ENCODE results near the gene CNTN5. TPM values are rescaled to one million over a fixed set of nuclear protein-coding genes. Genes with fewer than 3 reads are reported as not detected.

The CNTN5 gene
- total RNA-seq, 6 donors from 2014 or later: 0.13 to 1.0 (median 0.57) TPM; not detected in 2

DNA sequence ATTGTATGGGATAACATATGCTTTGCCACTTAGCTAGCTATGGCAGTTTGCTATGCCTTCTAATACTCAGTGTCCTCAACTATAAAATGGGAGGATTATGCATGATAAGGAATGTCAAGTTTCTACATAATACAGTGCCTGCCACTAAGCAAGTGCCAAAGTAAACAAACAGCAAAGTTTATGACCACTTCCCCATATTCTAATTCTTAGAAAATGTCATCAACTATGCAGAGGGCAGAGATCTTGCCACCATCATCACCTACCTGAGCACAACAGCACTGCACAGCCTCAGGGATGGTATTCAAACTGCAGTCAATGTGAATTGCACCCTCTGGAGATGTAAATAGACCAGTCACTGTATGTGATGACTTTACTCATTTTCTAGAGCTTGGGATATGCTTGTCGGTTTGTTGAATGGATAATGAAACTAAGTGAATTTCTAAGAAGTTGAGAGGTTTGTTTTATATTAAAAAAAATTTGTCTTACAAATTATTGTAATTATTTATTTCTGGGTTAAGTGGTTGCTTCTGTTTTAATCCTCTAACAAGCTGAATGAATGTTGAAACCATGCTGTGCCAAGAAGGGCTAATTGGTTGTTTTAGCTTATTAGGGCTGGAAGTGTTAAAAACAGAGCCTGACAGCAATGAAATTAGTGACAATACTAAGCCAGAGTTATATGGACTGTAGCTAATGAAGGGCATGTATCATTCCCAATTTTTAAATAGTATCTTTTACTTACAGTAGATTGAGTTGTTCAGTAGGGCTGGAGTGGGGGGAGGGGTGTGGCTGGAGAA lies 398.4 kb downstream of the CNTN5 start:
- TF ChIP-seq, protein P1, sequence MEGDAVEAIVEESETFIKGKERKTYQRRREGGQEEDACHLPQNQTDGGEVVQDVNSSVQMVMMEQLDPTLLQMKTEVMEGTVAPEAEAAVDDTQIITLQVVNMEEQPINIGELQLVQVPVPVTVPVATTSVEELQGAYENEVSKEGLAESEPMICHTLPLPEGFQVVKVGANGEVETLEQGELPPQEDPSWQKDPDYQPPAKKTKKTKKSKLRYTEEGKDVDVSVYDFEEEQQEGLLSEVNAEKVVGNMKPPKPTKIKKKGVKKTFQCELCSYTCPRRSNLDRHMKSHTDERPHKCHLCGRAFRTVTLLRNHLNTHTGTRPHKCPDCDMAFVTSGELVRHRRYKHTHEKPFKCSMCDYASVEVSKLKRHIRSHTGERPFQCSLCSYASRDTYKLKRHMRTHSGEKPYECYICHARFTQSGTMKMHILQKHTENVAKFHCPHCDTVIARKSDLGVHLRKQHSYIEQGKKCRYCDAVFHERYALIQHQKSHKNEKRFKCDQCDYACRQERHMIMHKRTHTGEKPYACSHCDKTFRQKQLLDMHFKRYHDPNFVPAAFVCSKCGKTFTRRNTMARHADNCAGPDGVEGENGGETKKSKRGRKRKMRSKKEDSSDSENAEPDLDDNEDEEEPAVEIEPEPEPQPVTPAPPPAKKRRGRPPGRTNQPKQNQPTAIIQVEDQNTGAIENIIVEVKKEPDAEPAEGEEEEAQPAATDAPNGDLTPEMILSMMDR (IDR thresholded peaks at IDR 0.05): no peak
- TF ChIP-seq POLR2AphosphoS5 (IDR thresholded peaks at IDR 0.05) (no peak), EP300 (IDR thresholded peaks at IDR 0.05) (no peak), POLR2A (IDR thresholded peaks at IDR 0.05) (no peak)
- Histone ChIP-seq H3K4me1 (no peaks in the 10 kb centered on the region), H3K36me3 (no peaks in the 10 kb centered on the region), H3K4me3 (no peak overlapping the region), H3K27me3 (no peaks in the 10 kb centered on the region), H3K27ac (no peak overlapping the region), H3K9me3 (no peaks in the 10 kb centered on the region)
- 38 to 50% methylated on average over 1 of the region's 1 CpG for WGBS, 2 donors
- ATAC-seq (ENCODE audit: low FRiP score in 2 of 2): no peak
- no peak for DNase-seq

DNA sequence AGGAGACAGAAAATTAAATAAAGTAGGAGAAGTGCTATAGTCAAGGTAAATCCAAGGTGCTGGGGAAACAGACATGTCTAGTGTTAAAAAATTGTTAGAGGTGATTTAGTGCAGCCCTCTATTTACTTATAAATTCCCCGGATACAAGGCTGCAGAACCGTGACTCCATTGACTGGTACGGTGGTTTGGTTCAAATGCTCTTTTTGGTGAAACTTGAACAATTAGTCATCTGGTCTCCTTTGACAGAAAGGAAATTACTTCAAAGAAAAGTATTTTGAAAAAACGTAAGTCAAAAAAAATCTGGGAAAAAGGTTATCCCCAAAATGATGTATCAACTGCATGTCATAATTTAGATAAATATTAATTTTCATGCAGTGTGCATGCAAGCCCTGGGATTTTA lies 399.2 kb downstream of the CNTN5 start:
- TF ChIP-seq, protein P1 (IDR thresholded peaks at IDR 0.05): no peak
- no peak for TF ChIP-seq POLR2A (IDR thresholded peaks at IDR 0.05)
- TF ChIP-seq EP300 (IDR thresholded peaks at IDR 0.05): no peak
- no peak for TF ChIP-seq POLR2AphosphoS5 (IDR thresholded peaks at IDR 0.05)
- no peaks in the 10 kb centered on the region for H3K9me3 ChIP-seq
- ATAC-seq (ENCODE audit: low FRiP score in 2 of 2) (no peak), DNase-seq (no peak)
- H3K27ac ChIP-seq: no peak overlapping the region
- no peaks in the 10 kb centered on the region for H3K27me3 ChIP-seq
- H3K36me3 ChIP-seq: no peaks in the 10 kb centered on the region
- H3K4me3 ChIP-seq: no peak overlapping the region
- WGBS, 2 donors: 61 to 62% methylated on average over 4 of the region's 4 CpGs
- no peaks in the 10 kb centered on the region for H3K4me1 ChIP-seq

DNA sequence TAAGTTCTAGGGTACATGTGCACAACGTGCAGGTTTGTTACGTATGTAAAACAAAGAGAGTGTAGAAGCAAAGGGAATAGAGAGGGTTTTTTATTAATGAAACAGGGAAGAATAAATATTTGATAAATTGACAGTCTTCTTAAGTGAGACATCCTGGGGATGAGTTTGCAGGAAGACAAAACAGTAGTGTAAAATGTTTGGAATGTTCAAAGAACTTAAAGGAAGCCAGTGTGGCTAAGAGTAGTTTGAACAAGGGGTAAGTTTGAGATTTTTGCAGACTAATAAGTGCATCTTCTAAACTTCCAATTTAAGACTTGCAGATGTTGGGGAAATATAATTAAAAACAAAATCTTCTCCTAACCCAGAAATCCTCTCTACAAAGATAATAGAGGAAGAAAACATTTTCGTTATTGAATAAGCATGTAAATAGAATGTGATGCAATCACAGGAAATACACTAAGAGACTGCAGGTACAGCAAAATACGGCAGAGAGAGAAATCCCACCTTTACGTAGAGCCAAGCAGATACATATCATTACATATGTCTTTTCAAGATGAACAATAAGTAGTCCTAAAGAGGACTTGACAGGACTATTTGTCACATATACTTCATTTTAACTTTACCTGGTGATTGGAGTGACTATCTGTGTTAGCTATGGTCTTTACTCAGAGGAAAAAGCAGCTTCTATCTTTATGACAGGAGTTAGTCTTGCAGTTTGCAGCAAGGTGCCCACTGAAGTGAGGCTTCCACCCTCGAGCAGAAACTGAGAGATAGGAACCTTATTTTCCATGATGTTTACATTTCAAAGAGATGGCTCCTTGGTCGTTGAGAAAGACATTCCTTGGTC lies 402.1 kb downstream of the CNTN5 start:
- Histone ChIP-seq H3K27ac (no peak overlapping the region), H3K4me3 (no peak overlapping the region), H3K9me3 (no peaks in the 10 kb centered on the region), H3K36me3 (no peaks in the 10 kb centered on the region), H3K4me1 (no peaks in the 10 kb centered on the region), H3K27me3 (no peaks in the 10 kb centered on the region)
- DNase-seq: no peak
- WGBS, 2 donors: 24 to 29% methylated on average over 7 of the region's 7 CpGs
- TF ChIP-seq EP300 (IDR thresholded peaks at IDR 0.05): no peak
- TF ChIP-seq POLR2AphosphoS5 (IDR thresholded peaks at IDR 0.05): no peak
- TF ChIP-seq, protein P1 (IDR thresholded peaks at IDR 0.05): no peak
- no peak for TF ChIP-seq POLR2A (IDR thresholded peaks at IDR 0.05)
- ATAC-seq (ENCODE audit: low FRiP score in 2 of 2): no peak

DNA sequence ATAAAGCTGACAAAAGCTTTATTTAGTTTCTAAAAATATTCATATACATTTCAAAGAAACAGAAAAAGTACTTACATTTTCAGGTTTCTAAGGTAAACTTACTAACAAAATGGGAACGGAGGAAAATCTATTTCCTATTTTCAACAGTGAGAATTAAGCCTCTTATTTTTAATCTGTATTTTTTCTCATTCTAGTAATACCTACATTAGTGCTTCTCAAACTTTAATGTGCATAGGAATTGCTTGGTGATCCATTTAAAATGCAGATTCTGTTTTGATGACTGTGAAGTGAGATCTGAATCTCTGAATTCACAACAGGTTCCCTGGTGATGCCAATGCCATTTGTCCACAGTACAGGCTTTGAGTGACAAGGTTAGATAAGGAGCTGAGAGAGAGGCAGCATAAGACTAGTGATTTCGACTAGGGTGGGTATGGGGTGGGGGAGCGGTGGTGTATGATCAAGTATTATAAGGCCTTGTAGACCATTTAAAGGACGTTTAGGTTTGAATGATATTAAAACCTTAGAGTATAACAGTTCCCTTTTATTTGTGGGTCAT lies 402.8 kb downstream of the CNTN5 start:
- TF ChIP-seq EP300 (IDR thresholded peaks at IDR 0.05) (no peak), POLR2A (IDR thresholded peaks at IDR 0.05) (no peak), POLR2AphosphoS5 (IDR thresholded peaks at IDR 0.05) (no peak)
- TF ChIP-seq, protein P1 (IDR thresholded peaks at IDR 0.05): no peak
- no peaks in the 10 kb centered on the region for H3K36me3 ChIP-seq
- 33 to 35% methylated on average over 4 of the region's 4 CpGs for WGBS, 2 donors
- no peak overlapping the region for H3K27ac ChIP-seq
- H3K4me1 ChIP-seq: no peaks in the 10 kb centered on the region
- H3K27me3 ChIP-seq: no peaks in the 10 kb centered on the region
- ATAC-seq (ENCODE audit: low FRiP score in 2 of 2): no peak
- H3K4me3 ChIP-seq: no peak overlapping the region
- H3K9me3 ChIP-seq: no peaks in the 10 kb centered on the region
- no peak for DNase-seq

Data from upper lobe of left lung (tissue), 6 donors.